Ovary (tissue), 3 donors: ENCODE results near the gene SIRPA.

ENCODE experiments used
- POLR2A ChIP-seq: fragments of 450-650 bp; IDR thresholded peaks from one replicate; pipeline ENCODE4 v1.6.1; 2017; ENCODE audit warnings: antibody characterized with exemption, mild to moderate bottlenecking, moderate library complexity
- TF ChIP-seq, protein P1 (sequence below), 3 donors: fragments of 450-650 bp in 2 of 3; fragments of 200-600 bp in 1 of 3; IDR thresholded peaks; one replicate each; pipeline versions ENCODE4 v1.5.1 to v1.8.0; 2016 to 2022; ENCODE audit warnings: antibody characterized with exemption in 3 of 3, mild to moderate bottlenecking in 1 of 3
- donor health status: DM: no; HTN: no; CAD: no.

GRCh38 chr20:1959156-1959555, 63.9 kb downstream of the SIRPA start:
- TF ChIP-seq, protein P1, sequence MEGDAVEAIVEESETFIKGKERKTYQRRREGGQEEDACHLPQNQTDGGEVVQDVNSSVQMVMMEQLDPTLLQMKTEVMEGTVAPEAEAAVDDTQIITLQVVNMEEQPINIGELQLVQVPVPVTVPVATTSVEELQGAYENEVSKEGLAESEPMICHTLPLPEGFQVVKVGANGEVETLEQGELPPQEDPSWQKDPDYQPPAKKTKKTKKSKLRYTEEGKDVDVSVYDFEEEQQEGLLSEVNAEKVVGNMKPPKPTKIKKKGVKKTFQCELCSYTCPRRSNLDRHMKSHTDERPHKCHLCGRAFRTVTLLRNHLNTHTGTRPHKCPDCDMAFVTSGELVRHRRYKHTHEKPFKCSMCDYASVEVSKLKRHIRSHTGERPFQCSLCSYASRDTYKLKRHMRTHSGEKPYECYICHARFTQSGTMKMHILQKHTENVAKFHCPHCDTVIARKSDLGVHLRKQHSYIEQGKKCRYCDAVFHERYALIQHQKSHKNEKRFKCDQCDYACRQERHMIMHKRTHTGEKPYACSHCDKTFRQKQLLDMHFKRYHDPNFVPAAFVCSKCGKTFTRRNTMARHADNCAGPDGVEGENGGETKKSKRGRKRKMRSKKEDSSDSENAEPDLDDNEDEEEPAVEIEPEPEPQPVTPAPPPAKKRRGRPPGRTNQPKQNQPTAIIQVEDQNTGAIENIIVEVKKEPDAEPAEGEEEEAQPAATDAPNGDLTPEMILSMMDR (IDR thresholded peaks at IDR 0.05): no peak
- no peak for TF ChIP-seq POLR2A
